ENCODE results near the gene BMPER.

DNA sequence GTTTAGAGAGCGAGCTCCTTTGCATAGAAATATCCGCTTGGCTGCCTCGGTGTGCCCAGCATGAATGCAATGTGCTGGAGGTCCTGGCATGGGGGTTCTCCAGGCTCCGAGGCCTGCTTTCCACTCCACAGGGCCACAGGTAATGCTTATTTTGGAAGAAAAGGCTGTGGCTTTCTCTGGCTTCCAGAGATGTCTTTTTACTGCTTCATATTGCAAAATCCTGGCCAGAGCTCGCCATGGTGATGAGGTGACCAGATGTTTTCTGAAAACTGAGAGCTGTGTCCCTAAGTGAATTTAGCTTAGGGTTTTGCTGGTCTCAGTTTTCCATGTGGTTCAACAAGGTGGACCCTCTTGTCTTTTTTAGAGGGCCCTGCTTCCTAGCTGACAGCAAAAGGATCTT lies 65.2 kb downstream of the BMPER start:
- TF ChIP-seq CTCF (IDR thresholded peaks at IDR 0.05): no peak
- no peak for TF ChIP-seq POLR2A (IDR thresholded peaks at IDR 0.05)

All from testis (tissue), 2 donors.